ENCODE results near the gene AGPS.

- TF ChIP-seq MYC (CRISPR knock-in tag; IDR thresholded peaks at IDR 0.05; ENCODE audit: borderline replicate concordance) (no peak), PRDM4 (CRISPR knock-in tag; IDR thresholded peaks at IDR 0.05; ENCODE audit: borderline replicate concordance) (no peak)
- TF ChIP-seq, protein P1, sequence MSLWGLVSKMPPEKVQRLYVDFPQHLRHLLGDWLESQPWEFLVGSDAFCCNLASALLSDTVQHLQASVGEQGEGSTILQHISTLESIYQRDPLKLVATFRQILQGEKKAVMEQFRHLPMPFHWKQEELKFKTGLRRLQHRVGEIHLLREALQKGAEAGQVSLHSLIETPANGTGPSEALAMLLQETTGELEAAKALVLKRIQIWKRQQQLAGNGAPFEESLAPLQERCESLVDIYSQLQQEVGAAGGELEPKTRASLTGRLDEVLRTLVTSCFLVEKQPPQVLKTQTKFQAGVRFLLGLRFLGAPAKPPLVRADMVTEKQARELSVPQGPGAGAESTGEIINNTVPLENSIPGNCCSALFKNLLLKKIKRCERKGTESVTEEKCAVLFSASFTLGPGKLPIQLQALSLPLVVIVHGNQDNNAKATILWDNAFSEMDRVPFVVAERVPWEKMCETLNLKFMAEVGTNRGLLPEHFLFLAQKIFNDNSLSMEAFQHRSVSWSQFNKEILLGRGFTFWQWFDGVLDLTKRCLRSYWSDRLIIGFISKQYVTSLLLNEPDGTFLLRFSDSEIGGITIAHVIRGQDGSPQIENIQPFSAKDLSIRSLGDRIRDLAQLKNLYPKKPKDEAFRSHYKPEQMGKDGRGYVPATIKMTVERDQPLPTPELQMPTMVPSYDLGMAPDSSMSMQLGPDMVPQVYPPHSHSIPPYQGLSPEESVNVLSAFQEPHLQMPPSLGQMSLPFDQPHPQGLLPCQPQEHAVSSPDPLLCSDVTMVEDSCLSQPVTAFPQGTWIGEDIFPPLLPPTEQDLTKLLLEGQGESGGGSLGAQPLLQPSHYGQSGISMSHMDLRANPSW (CRISPR knock-in tag; IDR thresholded peaks at IDR 0.05; ENCODE audit: borderline replicate concordance), result no peak
Measured at GRCh38 chr2:177584030-177584692, 191.6 kb downstream of the AGPS start.
